Measurements from ENCODE around the gene JARID2. TPM values are rescaled to one million over a fixed set of nuclear protein-coding genes. Genes with fewer than 3 reads are reported as not detected.

Gene JARID2
- total RNA-seq, 2 experiments from 2014 or later, result 25.4 to 25.5 TPM

- no peak for ATAC-seq
- CTCF ChIA-PET, result no interaction called here
- peaks cover 51% of the 10 kb centered on the region for H3K4me1 Mint-ChIP-seq (ENCODE audit: low read depth)
Observed at GRCh38 chr6:15460110-15460727, 214.3 kb downstream of the JARID2 start.

GRCh38 chr6:15461127-15461944 is 215.5 kb downstream of the JARID2 start:
- ATAC-seq, result peak; percentile 34
- peaks cover 17% of the 10 kb centered on the region for H3K36me3 Mint-ChIP-seq (ENCODE audit: low read depth)
- TF ChIP-seq CTCF (IDR thresholded peaks at IDR 0.05), result no peak
- H3K4me1 Mint-ChIP-seq (ENCODE audit: low read depth), result peaks cover 48% of the 10 kb centered on the region
- H3K9me3 Mint-ChIP-seq, result no peaks in the 10 kb centered on the region
- H3K4me3 Mint-ChIP-seq, result no peak overlapping the region
- H3K27me3 Mint-ChIP-seq, result no peaks in the 10 kb centered on the region
- intact Hi-C loops (cut with micrococcal nuclease), result no loop called here
- DNase-seq, result no peak
- CTCF ChIA-PET, result no interaction called here
- H3K27ac Mint-ChIP-seq, result no peak overlapping the region
- POLR2A ChIA-PET, result no interaction called here

More at GRCh38 chr6:15460110-15460727, 214.3 kb downstream of the JARID2 start:
- TF ChIP-seq CTCF (IDR thresholded peaks at IDR 0.05), result no peak
- H3K36me3 Mint-ChIP-seq (ENCODE audit: low read depth), result peaks cover 17% of the 10 kb centered on the region
- H3K27me3 Mint-ChIP-seq, result no peaks in the 10 kb centered on the region
- H3K9me3 Mint-ChIP-seq, result no peaks in the 10 kb centered on the region
- no peak overlapping the region for H3K27ac Mint-ChIP-seq
- no peak overlapping the region for H3K4me3 Mint-ChIP-seq
- no peak for DNase-seq
- intact Hi-C loops (cut with micrococcal nuclease), result no loop called here
- POLR2A ChIA-PET, result no interaction called here

GRCh38 chr6:15462256-15462655 is 216.4 kb downstream of the JARID2 start:
- DNase-seq, result no peak
- Mint-ChIP-seq H3K27me3 (no peaks in the 10 kb centered on the region), H3K27ac (no peak overlapping the region), H3K4me1 (ENCODE audit: low read depth) (peaks cover 53% of the 10 kb centered on the region), H3K9me3 (no peaks in the 10 kb centered on the region), H3K36me3 (ENCODE audit: low read depth) (peaks cover 19% of the 10 kb centered on the region), H3K4me3 (no peak overlapping the region)
- no peak for ATAC-seq
- no peak for TF ChIP-seq CTCF (IDR thresholded peaks at IDR 0.05)
- ChIA-PET CTCF (interaction anchor here (1.2 to 1.9 kb wide), 6 partner anchors 11 to 219 kb away, joined by 3 to 7 read pairs (median 4); no protein-coding TSS in a partner anchor), POLR2A (interaction anchor here (0.8 kb wide), 1 partner anchor 49 kb away, joined by 3 read pairs; no protein-coding TSS in a partner anchor)
- intact Hi-C loops (cut with micrococcal nuclease), result no loop called here

- POLR2A ChIA-PET, result interaction anchor here (0.8 kb wide), 1 partner anchor 50 kb away, joined by 3 read pairs; no protein-coding TSS in a partner anchor
- H3K4me1 Mint-ChIP-seq (ENCODE audit: low read depth), result peaks cover 53% of the 10 kb centered on the region
Observed at GRCh38 chr6:15462717-15463525, 217.1 kb downstream of the JARID2 start.

More at GRCh38 chr6:15462717-15463525, 217.1 kb downstream of the JARID2 start:
- intact Hi-C loops (cut with micrococcal nuclease), result no loop called here
- TF ChIP-seq CTCF (IDR thresholded peaks at IDR 0.05), result no peak
- no peak overlapping the region for H3K4me3 Mint-ChIP-seq
- no peak for ATAC-seq
- H3K9me3 Mint-ChIP-seq, result no peaks in the 10 kb centered on the region
- CTCF ChIA-PET, result interaction anchor here (0.7 to 1.9 kb wide), 9 partner anchors 11 to 220 kb away, joined by 3 to 7 read pairs (median 4); no protein-coding TSS in a partner anchor
- H3K27me3 Mint-ChIP-seq, result no peaks in the 10 kb centered on the region
- H3K27ac Mint-ChIP-seq, result no peak overlapping the region
- peaks cover 18% of the 10 kb centered on the region for H3K36me3 Mint-ChIP-seq (ENCODE audit: low read depth)
- no peak for DNase-seq
